ENCODE data around the gene ACR.
"Not testable (repeated sequence)": the region's sequence is repeated elsewhere in the genome, so short reads cannot be mapped to it uniquely, and the experiment has no call there.

The ACR gene

DNA sequence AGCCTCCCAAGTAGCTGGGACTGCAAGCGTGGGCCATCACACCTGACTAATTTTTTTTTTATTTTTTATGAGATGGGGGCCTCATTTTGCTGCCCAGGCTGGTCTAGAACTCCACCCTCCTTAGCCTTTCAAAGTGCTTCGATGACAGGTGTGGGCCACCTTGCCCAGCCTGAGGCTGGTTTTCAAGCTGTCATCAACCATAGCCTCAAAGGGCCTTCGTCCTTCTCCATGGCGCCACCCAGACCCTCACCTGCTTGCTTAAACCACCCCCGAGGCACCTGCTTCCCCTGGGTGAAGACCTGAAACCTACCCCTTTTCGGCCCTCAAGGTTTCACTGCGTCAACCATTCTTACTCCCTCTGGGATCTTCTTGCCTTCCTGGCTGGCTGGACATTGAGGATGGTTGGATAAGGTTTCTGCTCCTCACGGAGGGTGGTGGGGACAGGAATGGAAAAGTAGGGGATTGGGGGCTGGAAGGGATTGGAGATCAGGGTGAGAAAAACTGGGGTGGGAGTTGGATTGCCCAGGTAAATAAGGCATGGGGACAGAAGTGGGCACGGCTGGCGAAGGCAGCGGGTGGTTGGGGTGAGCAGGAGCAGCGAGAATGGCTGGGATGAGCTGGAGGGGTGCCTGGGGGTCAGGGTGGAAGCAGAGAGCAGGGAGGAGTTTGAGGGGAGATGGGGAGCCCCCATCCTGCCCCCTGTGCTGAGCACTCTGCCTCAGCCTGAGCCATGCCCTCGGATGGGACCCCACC, 2.8 kb upstream of the ACR start:
- DNase-seq: no peak

DNA sequence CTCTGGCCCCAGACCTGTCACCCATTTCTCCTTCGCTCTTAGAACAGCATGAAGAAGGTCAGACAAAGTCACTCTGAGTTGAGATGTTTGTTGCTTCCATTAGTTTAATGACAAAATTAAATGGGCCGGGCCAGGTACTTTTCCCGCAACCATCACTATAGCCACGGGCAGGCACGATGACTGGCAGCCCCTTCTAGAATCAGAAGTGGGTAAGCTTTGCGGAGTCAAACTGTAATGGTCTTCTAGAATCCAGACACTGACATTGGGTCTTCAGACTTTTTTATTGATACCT, 2.3 kb upstream of the ACR start:
- no peak for DNase-seq

- no peak for DNase-seq
Observed at GRCh38 chr22:50738649-50739227, 734 bp downstream of the ACR start.

GRCh38 chr22:50739279-50739691, 1.3 kb downstream of the ACR start:
- no peak for DNase-seq

DNA sequence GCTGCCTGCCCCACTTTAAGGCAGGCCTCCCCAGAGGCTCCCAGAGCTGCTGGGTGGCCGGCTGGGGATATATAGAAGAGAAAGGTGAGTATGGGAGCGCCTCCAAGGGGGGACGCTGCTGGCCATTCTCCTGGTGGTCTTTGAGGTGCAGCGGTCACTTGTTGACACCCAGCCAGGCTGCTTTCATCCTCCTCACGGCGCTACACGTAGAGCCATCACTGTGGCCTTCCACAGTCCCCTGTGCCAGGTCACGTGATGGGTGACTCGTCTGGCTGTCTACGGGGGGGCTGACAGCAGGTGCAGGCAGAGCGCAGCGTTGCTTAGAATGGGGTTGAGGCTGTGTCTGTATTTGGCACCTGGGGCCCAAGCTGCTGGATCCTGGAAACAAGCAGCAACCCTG, 1.9 kb downstream of the ACR start:
- DNase-seq: no peak

DNA sequence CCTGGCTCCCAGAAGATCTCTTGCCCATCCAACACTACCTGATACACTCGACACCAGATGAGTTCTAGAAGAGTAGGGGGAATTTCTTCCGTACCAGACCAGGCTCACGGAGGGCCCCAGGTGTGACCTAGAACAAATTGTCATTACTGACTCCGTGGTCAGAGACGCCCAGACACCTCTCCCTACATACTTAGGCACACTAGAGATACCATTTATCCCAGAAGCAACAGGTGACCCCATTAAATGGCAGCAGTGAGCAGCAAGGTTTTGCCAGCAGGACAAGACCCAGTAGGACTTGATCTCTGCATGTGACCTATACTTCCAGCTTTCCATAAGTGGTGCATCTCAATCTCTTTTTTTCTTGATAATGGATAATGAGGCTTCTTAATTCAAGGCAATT, 2.7 kb downstream of the ACR start:
- DNase-seq: not testable (repeated sequence)

- not testable (repeated sequence) for DNase-seq
Observed at GRCh38 chr22:50744424-50744823, 6.4 kb downstream of the ACR start.

DNA sequence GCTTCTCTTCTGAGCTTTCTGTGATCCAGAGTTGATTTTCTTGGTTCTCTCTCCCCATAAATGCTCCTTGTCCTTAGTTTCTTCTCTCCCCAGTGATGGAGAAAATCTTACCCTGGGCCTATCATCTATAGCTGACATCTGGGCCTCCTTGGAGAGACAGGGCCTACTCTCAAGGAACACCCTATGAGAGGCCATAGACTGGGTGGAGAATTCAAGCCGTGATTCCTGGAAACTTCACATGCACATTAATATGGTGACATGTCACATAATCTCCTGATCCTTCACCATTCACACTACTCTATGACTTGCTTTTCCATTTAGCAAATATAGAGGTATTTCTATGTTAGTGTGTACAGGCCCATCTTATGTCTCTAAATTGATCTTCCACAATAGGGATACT, 9.5 kb downstream of the ACR start:
- not testable (repeated sequence) for DNase-seq

DNA sequence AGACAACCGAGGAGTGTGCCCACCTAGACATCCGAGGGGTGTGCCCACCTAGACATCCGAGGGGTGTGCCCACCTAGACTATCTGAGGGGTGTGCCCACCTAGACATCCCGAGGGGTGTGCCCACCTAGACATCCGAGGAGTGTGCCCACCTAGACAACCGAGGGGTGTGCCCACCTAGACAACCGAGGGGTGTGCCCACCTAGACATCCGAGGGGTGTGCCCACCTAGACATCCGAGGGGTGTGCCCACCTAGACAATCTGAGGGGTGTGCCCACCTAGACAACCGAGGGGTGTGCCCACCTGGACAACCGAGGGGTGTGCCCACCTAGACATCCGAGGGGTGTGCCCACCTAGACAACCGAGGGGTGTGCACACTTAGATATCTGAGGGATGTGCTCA, 10.6 kb downstream of the ACR start:
- not testable (repeated sequence) for DNase-seq

DNA sequence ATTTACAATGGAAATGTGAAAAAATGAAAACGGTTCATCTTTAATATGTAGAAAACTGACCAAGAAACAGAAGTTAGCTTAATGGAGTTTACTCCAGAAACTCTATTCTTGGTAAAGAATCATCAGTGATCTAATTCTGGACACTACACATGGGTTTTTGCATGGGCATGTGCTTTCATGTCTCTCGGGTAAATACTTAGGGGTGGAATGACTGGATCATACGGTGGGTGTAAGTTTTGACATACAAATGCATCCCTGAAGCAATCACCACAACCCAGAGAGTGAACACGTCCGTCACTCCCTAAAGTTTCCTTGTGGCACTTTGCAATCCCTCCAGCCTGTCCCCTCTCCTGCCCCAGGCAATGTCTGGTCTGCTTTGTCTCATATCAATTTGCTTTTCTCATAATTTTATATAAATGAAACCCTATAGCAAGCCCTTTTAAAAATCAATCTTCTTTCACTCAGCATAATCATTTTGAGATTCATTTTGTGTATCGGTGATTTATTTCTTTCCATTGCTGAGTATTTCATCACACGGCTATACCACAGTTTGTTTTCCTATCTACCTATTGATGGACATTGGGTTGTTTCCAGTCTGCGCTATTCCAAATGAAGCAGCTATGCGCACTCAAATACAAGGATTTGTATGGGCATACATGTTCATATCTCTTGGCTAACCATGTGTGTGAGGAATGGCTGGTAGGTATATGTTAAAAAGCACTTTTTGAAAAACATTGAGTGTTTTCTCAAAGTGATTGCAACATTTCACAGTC, 11.5 kb downstream of the ACR start:
- not testable (repeated sequence) for DNase-seq

GRCh38 chr22:50755251-50755650, 17.2 kb downstream of the ACR start:
- not testable (repeated sequence) for DNase-seq

DNA sequence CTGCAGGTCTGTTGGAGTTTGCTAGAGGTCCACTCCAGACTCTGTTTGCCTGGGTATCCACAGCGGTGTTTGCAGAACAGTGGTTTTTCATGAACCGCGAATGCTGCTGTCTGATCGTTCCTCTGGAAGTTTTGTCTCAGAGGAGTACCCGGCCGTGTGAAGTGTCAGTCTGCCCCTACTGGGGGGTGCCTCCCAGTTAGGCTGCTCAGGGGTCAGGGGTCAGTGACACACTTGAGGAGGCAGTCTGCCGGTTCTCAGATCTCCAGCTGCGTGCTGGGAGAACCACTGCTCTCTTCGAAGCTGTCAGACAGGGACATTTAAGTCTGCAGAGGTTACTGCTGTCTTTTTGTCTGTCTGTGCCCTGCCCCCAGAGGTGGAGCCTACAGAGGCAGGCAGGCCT, 18.4 kb downstream of the ACR start:
- DNase-seq: not testable (repeated sequence)

- DNase-seq: peak; percentile 64
Observed at GRCh38 chr22:50756949-50757491, 19.0 kb downstream of the ACR start.

- not testable (repeated sequence) for DNase-seq
Observed at GRCh38 chr22:50759597-50760341, 21.8 kb downstream of the ACR start.

DNA sequence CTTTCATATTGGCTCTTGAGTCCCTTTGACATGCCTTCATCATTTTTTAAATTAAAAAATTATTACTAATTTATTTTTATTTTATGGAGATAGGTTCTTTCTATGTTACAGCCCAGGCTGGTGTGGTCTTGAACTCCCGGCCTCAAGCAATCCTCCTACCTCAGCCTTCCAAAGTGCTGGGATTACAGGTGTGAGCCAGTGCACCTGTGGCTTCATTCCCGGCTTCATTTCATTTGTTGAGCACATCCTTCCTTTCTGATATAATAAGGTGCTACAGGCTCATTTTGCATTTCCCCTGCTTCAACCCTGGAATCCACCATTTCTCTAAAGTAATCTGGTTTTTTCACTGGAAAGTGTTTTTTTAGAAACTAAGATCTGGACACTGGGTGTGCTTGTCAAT, 23.8 kb downstream of the ACR start:
- not testable (repeated sequence) for DNase-seq

DNA sequence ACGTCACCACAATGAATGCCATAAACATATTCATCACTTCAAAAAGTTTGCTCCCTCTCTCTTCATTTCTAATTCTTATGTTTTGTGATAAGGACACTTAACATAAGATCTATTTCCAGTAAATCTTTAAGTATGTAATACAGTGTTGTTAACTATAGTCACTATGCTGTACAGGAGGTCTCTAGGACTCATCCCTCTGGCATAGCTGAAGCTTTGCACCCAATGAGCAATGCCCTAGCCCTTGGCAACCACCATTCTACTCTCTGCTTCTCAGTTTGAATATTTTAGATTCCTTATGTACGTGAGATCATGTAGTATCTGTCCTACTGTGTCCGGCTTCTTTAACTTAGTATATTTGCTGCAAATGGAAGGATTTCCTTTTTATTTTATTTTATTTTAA, 26.3 kb downstream of the ACR start:
- DNase-seq: not testable (repeated sequence)

- peak; percentile 70 for DNase-seq
Observed at GRCh38 chr22:50775132-50775531, 37.1 kb downstream of the ACR start.

GRCh38 chr22:50777631-50778030, 39.6 kb downstream of the ACR start:
- DNase-seq: not testable (repeated sequence)

GRCh38 chr22:50780244-50780643, 42.2 kb downstream of the ACR start:
- peak; percentile 41 for DNase-seq

- peak; percentile 51 for DNase-seq
Observed at GRCh38 chr22:50782253-50782652, 44.2 kb downstream of the ACR start.

GRCh38 chr22:50783033-50783879, 45.3 kb downstream of the ACR start, which contains the start of gene RABL2B:
Gene RABL2B, minus strand, starts transcription at chr22:50783636. Its CDS starts 1,342 bp downstream, at chr22:50782294.
- DNase-seq: peak; percentile 88

- DNase-seq: peak; percentile 3
Observed at GRCh38 chr22:50783880-50784276, 45.9 kb downstream of the ACR start.

Data from hematopoietic multipotent progenitor cell treated with erythropoietin and hydrocortisone succinate and interleukin-3 and kit ligand, for 6 days (in vitro differentiated cells).